GM18505 (cell line): Measurements from ENCODE around the gene PSMD10.

Experiments used
- ATAC-seq: cut with Tn5 transposase; IDR thresholded peaks from one replicate; pipeline ENCODE4 v1.9.1; 2021; ENCODE audit not compliant: unreplicated experiment
- POLR2A ChIP-seq: IDR thresholded peaks from 4 replicates; pipeline ENCODE4 v1.6.1; 2011; ENCODE audit warnings: borderline replicate concordance; ENCODE audit not compliant: insufficient read depth, insufficient read length; ENCODE audit errors: extremely low read depth

Gene PSMD10

DNA sequence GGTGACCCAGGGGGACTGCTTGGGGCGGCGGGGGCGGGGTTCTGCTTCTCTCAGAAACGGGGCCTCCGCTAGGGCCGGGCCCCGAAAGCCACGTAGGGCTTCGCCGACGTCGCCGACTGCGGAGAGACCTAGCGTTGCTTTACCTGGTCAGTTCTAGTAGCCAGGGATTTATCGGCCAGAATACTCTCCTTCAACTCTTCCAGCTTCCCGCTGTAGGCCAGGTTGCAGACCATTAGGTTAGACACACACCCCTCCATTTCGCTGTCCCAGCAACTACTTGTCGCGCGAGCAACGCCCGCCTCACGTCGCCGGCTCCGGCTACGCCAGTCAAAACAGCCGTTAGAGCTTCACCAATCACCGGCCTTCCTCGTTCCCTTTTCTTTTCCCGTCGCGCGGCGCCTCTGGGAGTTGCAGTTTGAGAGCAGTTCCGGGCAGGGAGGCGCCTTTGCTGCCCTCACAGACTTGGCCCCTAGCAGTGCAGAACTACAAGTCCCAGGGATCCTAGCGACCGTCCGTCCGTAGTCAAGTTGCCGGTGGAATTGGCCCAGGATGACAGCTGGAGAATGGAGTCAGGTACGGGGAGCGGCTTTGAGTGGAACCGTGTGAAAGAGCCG is at the start of gene PSMD10, which contains the start of gene ATG4A:
PSMD10 (minus strand) TSS at position 279 of the 614 bp plus-strand sequence; CDS start at position 257, 22 bp downstream.
ATG4A (plus strand) TSS at position 515 of the 614 bp plus-strand sequence; CDS start at position 564, 49 bp downstream.
- TF ChIP-seq POLR2A: peak; percentile 68
- peak; percentile 97 for ATAC-seq

GRCh38 chrX:108138814-108139702 is 47.7 kb upstream of the PSMD10 start:
- TF ChIP-seq POLR2A: no peak
- no peak for ATAC-seq

DNA sequence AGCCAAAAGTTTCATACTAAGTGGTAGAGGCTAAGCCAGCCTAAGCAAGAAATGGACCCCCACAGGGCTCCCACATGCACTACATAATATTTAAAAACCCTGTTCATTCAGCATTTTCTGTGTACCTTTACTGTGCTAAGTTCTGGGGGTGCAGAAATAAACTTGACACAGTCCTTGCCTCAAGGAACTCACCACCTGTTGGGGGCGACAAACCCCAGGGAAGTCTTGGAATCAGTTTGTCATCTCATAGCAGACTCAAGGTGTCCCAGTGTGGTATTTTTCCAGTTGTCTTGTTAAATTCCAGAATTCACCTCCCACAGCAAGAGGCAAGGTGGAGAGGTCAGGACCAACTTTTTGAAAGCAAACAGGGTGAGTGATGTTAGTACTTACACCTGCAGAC is 43.4 kb upstream of the PSMD10 start:
- no peak for ATAC-seq
- TF ChIP-seq POLR2A: no peak

- no peak for TF ChIP-seq POLR2A
- no peak for ATAC-seq
Observed at GRCh38 chrX:108132876-108133275, 41.5 kb upstream of the PSMD10 start.

GRCh38 chrX:108132034-108132433 is 40.7 kb upstream of the PSMD10 start:
- ATAC-seq: no peak
- TF ChIP-seq POLR2A: no peak

- TF ChIP-seq POLR2A: no peak
Observed at GRCh38 chrX:108131471-108131870, 40.1 kb upstream of the PSMD10 start.

GRCh38 chrX:108130889-108131288 is 39.5 kb upstream of the PSMD10 start:
- no peak for ATAC-seq
- TF ChIP-seq POLR2A: no peak

More at GRCh38 chrX:108131471-108131870, 40.1 kb upstream of the PSMD10 start:
- ATAC-seq: no peak

DNA sequence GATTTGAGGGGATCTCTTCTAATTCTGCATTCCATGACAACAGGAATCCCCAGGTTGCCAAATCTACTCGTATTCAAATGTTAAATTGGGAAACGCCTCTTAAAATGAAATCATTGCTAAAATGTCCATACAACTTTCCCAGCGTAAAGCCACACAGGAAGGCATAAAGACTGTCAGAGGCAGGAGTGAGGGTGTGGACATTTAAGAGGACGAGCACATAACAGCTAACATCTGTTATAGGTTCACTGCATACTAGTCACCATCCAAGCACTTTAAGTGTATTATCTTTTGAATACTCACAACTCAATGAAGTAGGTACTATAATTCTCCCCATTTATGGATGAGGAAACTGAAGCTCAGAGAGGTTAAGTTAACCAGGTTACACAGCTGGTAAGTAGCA is 35.8 kb upstream of the PSMD10 start:
- TF ChIP-seq POLR2A: no peak
- ATAC-seq: no peak

GRCh38 chrX:108126661-108127060 is 35.3 kb upstream of the PSMD10 start:
- ATAC-seq: no peak
- no peak for TF ChIP-seq POLR2A

DNA sequence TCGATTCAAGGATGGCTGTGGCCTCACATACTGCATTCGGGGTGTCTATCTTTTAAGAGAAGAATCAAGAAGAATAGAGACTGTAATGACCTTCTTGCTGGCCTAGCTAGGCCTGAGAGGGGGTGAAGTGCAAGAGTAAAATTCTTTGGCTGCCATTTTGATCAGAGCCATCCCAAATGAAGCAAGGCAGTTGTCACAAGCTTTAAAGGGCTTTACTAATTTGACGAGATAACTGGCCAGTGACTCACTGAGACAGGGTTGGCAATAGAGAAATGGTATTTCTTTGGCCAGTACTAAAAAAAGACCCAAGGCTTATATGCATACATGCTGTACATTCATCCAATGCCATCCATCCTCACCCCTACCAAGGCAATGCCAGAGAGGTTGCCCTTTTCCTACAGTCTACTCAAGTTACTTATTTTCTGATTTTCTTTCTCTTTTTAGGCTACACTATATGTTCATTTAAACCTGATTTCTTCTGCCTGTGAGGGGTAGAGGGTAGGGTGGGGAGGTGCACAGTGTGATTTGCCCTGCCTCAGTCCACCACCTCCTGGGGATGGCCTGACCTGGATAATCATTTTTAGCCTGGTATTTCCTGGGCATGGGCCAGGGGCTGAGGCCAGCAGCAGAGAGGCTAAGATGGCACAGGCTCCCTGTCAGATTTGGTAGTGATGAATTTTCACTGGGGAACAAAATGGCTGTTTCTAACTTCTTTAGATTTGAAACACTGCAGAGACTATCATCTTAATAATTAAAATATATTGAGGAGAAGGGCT is 32.4 kb upstream of the PSMD10 start:
- no peak for ATAC-seq
- no peak for TF ChIP-seq POLR2A

DNA sequence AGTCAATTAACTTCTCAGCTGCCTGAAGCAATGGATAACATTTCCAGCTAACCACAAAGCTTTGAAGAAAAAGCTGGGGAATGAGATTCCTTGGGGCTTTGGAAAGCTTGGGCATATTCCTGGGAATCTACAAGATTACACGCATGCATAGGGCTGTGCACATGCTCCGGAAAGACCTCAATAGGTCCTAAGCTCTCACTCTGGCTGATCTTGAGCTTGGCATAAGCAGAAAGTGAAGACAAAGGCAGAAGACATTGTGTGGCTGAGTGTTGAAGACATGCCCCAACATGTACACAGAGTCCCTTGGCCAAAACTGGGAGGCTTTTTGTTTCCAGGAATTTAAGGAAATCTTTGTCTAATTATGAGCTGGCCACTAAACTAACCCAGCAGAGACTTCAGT is 31.4 kb upstream of the PSMD10 start:
- no peak for ATAC-seq
- TF ChIP-seq POLR2A: no peak

DNA sequence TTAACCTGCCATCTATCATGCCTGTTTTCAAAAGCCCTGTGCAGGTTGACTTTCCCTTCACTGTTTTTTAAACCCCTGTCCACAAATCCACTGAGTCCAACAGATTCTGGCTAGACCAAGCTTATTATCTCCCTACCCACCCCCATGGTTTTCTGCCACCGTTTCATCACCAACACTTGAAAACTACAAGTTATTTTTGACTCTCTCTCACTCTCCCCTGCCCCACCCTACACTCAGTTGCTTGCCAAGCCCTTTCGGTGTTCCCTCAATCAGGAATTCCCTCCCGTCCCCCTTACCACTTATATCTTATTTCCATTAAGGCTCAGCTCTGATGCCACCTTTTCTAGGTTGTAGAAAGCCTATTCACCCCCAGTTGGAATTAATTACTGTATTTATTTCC is 29.9 kb upstream of the PSMD10 start:
- TF ChIP-seq POLR2A: no peak
- no peak for ATAC-seq

DNA sequence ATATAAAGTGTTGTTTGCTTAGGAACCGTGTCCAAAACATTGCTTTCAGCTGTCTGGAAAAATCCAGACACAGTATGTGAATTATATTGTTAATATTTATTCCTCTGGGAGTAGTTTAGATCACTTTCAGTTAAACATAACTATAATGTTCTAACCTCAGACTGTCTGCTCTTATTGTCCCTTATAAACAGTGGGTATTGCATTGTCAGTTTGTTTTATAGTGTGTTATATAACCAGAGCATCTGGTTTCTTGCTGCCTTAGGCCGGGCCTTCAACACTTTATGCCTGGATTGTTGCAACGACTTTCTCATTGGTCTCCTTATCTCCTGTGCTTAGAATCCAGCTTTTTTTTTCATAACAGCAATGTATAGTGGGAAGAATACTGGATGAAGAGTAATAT is 26.6 kb upstream of the PSMD10 start:
- ATAC-seq: no peak
- TF ChIP-seq POLR2A: no peak

GRCh38 chrX:108114541-108114940 is 23.2 kb upstream of the PSMD10 start:
- TF ChIP-seq POLR2A: no peak
- no peak for ATAC-seq

GRCh38 chrX:108105473-108105872 is 14.1 kb upstream of the PSMD10 start:
- no peak for TF ChIP-seq POLR2A
- ATAC-seq: no peak
